G401 (cell line): ENCODE results near the gene ZNF79. TPM values are rescaled to one million over a fixed set of nuclear protein-coding genes. Genes with fewer than 3 reads are reported as not detected.
A peak's percentile ranks its signal among the peaks of the same experiment; 100 is the strongest.

Experiments used
- DNase-seq: peaks from one replicate; pipeline ENCODE4 v3.0.0-alpha.2; 2015; ENCODE audit warnings: low spot score
- in situ Hi-C: cut with HindIII; loops from 2 replicates; pipeline ENCODE4 v1.10.0; 2016; ENCODE audit warnings: low sequenced_read_pairs, mixed read lengths
- total RNA-seq: library from RNA; depleted of rRNA; stranded (reverse); fragments of >200 nt; shearing (Covaris generic); gene quantifications from 2 replicates; pipeline ENCODE4 v1.2.3, GENCODE V29; 2014

The ZNF79 gene
- total RNA-seq, 1 experiment from 2014 or later = 8.8 TPM

DNA sequence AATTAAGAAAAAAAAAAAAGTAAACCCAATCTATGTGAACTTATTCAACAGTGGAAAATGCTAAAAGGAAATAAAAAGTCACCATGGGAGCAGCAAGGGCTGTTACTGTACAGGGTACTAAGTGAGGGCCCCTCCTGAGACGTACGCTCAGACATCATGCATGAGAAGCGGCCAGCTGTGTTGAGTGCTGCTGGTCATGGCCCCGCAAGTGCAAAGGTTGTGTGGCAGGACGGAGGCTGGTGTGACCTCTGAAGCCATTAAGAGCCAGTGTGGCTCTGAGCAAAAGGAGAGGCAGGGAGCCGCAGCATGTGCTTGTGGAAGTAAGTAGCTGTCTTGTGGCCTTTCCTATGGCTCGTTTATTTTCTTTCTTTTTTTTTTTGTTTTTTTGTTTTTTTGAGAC, 3.1 kb upstream of the ZNF79 start:
- in situ Hi-C loops = no loop called here
- DNase-seq = no peak

DNA sequence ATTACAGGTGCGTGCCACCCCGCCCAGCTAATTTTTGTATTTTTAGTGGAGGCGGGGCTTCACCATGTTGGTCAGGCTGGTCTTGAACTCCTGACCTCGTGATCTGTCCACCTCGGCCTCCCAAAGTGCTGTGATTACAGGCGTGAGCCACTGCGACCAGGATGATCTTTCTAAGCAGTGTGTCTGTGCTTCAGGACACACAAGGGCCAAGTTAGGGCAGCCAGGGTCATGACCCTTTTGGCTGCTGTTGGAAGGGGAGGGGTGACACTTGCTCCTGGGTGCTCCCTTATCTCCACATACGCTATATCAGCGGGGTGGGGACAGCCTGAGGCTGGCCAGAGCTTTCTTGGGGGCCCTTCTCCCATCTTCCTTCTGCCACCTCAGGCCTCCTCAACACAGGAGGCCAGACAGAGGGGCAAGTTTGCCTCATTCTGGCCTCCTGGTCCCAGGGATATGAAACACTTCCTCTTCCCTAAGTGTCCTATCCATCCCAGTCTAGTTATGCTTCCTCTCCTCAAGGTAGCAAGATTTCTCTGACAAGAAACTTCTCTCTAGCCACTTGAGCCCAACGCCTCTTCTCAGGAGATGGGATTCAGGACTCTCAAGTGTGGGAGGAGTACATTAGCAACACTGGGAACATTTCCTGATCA, 1.9 kb upstream of the ZNF79 start:
- no peak for DNase-seq

DNA sequence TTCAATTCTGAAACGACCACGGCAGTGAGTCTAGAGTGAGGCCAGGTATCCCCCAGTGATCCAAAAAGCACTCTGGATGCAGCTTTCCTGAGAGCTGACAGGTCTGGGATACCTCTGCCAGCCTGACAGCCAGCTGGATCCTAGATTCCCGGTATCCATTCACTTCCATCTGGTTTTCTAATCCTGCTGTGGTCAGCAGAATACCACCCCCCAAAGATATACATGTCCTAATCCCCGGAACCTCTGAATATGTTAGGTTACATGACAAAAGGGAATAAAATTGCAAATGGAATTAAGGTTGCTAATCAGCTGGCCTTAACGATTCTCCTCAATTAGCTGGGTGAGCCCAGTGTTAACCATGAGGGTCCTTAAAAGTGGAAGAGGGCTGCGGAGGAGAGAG, 1.4 kb upstream of the ZNF79 start:
- in situ Hi-C loops = no loop called here
- DNase-seq = no peak

More for the DNA sequence above, 1.9 kb upstream of the ZNF79 start:
- in situ Hi-C loops = no loop called here

GRCh38 chr9:127423476-127423933, 677 bp upstream of the ZNF79 start:
- no peak for DNase-seq
- in situ Hi-C loops = no loop called here

- DNase-seq = no peak
- in situ Hi-C loops = no loop called here
These were observed 456 bp downstream of the ZNF79 start for GRCh38 chr9:127424676-127424999.

DNA sequence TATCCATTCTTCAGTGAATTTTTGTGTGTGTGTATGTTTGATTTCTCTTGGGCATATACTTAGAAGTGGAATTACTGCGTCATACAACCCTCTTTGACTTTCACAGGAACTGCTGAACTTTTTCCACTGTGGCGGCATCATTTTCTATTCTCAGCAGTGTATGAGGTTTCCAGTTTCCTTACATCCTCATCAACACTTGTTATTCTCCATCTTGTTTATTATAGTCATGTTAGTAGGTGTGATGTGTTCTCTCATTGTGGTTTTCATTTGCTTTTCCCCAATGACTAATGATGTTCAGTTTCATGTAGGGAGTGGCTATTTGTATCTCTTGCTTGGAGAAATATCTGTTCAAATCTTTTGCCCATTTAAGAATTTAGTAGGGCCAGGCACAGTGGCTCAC, 2.6 kb downstream of the ZNF79 start:
- in situ Hi-C loops = no loop called here

GRCh38 chr9:127428348-127428747, 4.2 kb downstream of the ZNF79 start:
- DNase-seq = no peak
- in situ Hi-C loops = no loop called here

More for the DNA sequence above, 2.6 kb downstream of the ZNF79 start:
- no peak for DNase-seq

- in situ Hi-C loops = no loop called here
- DNase-seq = no peak
These were observed 6.2 kb downstream of the ZNF79 start for GRCh38 chr9:127430415-127430814.

- peak; percentile 25 for DNase-seq
- in situ Hi-C loops = no loop called here
These were observed 13.5 kb downstream of the ZNF79 start for GRCh38 chr9:127437497-127438264.

DNA sequence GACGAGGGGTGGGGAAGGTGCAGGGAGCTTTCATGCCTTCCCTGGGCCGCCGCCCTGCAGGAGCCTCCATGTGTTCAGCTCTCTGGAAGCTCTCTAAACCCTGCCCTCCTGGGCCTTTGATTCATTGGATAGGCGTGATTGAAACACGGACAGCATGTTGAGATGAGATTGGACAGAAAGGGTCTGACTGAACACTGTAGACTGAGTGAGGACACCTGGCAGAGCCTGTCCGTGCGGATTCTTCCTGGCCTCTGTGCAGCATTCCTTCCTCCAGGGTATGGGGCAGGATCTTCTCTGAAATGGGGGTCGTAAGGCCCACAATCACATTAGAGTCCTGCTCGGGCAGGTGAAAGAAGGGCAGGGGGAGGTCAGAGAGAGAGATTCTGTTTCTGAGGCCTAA, 14.2 kb downstream of the ZNF79 start:
- in situ Hi-C loops = no loop called here
- DNase-seq = no peak

GRCh38 chr9:127444283-127444920, 20.2 kb downstream of the ZNF79 start:
- DNase-seq = peak; percentile 13
- in situ Hi-C loops = no loop called here

DNA sequence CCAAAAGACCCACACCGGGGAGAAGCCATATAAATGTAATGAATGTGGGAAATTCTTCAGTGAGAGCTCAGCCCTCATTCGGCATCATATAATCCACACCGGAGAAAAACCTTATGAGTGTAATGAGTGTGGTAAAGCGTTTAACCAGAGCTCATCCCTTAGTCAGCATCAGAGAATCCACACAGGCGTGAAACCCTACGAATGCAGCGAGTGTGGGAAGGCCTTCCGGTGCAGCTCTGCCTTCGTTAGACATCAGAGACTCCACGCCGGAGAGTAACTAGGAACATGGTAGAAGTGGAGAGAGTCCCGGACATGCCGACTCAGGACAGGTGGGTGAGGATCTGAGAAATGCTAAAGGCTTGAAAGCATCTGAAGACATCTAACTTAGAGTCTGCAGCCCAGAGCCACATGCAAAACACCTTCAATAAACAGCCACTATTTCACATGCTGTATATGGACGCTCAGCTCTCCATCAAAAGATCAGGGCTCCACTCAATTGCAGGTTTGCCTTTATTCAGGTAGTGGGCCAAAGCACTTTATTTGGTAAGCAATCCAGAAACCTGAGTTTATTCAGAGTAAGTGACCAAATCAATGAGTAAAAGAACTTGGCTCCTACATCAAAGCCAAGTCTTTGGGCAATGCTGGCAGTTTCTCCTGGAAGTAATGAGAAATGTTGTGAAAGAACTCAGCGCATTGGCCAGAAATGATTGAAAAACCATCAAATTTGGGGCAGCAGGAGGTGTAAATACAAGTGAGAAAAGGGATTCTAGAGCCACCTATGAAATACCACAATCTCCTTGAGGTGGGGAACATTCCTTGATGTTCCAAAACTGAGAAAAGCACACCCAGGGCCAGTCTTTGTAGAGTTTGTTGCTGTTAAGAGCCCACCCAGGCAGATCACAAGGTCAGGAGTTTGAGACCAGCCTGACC, 21.0 kb downstream of the ZNF79 start:
- in situ Hi-C loops = no loop called here
- peak; percentile 25 for DNase-seq

GRCh38 chr9:127445851-127446712, 21.9 kb downstream of the ZNF79 start:
- DNase-seq = peak; percentile 24
- in situ Hi-C loops = no loop called here

DNA sequence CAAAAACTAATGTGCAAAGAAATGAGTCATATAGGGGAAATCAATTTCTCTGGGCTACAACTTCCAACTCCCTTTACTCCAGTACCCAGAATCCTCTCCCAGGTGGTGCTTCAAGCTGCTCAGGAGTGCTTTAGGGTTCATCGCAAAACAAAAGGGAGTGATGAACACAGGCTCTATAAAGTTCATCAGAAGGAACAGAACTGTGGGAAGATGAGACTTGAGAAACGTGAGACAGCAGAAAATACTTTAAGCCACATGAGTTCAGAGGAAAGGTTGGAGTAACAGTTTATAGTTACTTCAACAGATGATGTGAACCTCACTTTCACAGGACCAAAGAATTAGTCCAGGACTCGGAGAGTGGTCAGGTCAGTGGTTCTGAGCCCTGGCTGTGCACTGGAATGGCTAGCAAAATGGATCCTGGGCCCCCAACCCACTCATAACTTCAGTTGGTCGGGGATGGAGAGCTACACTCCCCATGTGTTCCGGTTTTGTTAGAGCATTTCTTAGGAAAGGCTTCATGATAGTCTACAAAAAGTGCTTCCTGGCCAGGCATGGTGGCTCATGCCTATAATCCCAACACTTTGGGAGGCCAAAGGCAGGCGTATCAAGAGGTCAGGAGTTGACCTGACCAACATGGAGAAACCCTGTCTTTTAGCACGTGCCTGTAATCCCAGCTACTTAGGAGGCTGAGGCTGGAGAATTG, 22.7 kb downstream of the ZNF79 start:
- in situ Hi-C loops = no loop called here
- DNase-seq = peak; percentile 23

GRCh38 chr9:127447416-127448111, 23.4 kb downstream of the ZNF79 start:
- no peak for DNase-seq
- in situ Hi-C loops = no loop called here

DNA sequence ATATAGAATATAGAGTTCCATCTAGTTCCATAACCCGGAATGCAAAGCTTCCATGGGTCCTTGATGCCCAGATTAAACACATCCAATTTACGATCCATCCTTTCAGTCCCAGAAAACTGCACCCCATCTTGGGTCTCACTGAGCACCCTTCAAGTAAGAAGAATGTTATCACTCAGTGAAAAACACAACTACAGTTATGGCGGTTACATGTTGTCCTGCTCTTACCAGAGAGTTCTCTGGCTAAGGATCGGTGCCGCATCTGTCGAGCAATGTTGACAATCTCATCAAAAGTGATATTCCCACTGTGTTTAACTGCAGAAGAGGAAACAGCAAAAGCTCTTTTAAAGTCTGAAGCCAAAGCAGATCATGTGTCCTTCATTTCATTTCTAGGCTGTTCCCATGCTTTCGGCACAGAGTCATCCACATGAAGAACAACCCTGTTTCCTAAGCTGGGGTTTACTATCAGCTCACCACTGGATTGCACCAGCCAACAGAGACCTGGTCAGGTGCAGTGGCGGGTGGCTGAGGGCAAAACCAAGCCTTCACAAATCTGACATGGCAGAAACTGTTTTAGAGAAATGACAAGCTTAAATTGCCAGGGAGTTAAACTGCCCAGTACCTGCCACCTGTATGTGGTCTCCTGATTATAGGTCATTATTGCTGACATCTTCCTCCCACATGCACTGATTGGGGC, 24.1 kb downstream of the ZNF79 start:
- in situ Hi-C loops = no loop called here
- DNase-seq = peak; percentile 10
